GM04504 (cell line): Measurements from ENCODE around the gene TLR6.

Source experiments
- DNase-seq: peaks from one replicate; pipeline ENCODE4 v3.0.0-alpha.2; 2012; ENCODE audit warnings: low read depth

Gene TLR6

DNA sequence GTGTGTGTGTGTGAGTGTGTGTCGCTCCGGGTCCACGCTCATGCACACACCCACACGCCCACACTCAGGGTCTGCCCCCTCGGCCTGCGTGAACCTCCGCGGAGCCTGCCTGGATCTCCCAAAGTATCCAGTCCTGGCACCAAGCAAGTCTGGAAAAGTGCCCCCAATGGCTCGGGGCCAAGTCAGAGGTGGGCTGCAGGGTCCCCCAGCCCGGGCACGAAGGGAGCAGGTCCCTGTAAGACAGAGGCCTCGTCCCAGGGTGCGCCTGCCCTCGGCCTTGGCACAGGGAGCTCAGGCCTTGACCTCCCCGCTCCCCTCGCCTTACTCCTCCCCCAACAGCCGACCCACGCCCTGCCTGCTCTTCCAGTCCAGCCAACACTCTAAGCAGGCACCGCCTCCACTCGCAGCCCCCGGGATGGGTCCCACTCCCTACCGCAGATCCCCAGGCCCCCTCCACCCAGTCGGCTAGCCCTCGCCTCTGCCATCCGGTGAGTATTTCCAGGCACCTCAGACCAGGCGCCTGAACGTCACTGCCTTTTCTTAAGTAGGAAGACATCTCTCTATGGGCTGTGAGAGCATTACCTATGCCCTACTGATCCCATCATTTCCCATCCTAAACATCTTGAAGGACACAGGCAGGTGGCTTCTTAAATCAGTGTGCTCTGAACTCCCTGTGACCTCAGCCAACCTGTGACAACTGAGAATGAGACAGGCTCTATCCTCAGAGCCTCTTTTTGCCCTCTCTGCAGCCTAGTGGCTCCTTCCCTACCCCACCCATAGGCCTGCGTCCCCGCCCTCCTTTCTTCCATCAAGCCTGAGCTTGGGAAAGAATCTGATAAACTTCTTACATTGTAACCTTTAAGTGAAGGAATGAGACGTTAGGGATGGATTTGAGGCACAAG, 11.7 kb upstream of the TLR6 start:
- DNase-seq = no peak

DNA sequence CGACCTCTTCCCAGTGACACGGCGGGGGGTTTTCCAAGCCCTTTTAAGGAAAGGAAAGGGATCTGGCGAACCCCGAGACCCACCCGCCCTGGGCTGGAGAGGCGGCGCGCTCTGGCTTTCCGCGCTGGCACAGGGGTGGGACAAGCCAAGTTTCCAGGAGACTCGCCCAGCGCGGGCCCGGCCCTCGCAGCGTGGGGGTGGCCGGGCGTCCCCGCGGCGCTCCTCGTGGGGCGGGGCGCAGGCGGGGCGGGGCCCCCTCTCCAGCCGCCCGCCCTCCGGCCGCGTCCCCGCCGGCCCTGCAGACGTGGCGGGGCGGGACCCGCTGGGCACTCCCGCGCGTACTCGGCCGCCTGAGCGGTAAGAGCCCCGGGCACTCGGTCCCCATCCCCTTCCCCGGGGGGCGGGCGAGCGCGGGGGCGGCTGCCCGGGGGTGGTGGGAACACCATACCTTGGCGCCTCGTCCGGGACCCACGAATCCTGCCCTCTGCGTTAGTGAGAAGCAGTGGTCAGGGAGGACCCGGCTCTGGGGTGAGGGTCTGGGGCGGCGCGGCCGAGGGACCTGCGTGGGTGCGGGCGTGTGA, 11.0 kb upstream of the TLR6 start, which contains the start of gene FAM114A1:
FAM114A1 (plus strand) TSS at position 329 of the 581 bp plus-strand sequence. CDS start 10,273 bp downstream, outside the sequence.
- DNase-seq = peak; percentile 74

DNA sequence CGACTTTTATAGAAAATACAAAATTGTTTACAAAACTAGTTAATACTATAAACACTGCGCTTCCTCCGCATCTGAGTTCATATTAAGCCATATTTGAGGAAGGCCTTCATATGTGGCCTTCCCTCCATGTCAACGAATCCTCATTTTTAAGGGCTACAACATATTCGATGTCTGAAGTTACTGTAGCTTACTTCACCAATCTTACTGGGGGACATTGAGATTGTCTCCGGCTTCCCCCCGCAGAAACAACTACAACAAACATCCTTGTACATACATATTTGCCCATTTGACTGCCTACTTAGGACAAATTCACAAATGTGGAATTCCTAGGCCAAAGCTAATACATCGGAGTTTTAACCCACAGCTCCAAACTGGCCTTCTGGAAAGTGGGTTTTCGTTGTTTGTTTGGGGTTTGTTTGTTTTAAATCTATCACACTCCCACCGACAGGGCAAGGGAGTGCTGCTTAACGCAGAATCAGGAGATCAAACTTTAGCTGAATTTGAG, 10.4 kb upstream of the TLR6 start:
- DNase-seq = no peak

GRCh38 chr4:38865445-38865844, 8.8 kb upstream of the TLR6 start:
- no peak for DNase-seq

DNA sequence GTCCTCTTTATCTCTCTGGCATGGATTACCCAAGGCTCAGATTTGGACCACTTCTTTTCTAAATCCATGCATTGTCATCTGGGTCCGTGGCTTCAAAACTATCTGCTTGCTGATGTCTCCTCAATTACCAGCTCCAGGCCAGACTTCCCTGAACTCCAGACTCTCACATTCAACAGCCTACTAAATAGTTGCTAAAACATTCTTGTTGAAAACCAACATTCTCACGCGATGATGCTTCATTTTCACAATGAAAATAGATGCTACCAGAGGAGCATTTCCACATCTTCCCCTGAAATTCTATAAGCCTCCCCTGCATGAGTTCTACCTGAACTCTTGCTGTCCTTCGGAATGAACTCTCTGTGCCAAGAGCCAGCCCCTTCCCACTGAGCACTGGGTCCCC, 5.2 kb upstream of the TLR6 start:
- no peak for DNase-seq

- no peak for DNase-seq
Measured at GRCh38 chr4:38860788-38861424, 4.3 kb upstream of the TLR6 start.

- no peak for DNase-seq
Measured at GRCh38 chr4:38859501-38859900, 2.9 kb upstream of the TLR6 start.

GRCh38 chr4:38858097-38858420, 1.4 kb upstream of the TLR6 start:
- DNase-seq = no peak

DNA sequence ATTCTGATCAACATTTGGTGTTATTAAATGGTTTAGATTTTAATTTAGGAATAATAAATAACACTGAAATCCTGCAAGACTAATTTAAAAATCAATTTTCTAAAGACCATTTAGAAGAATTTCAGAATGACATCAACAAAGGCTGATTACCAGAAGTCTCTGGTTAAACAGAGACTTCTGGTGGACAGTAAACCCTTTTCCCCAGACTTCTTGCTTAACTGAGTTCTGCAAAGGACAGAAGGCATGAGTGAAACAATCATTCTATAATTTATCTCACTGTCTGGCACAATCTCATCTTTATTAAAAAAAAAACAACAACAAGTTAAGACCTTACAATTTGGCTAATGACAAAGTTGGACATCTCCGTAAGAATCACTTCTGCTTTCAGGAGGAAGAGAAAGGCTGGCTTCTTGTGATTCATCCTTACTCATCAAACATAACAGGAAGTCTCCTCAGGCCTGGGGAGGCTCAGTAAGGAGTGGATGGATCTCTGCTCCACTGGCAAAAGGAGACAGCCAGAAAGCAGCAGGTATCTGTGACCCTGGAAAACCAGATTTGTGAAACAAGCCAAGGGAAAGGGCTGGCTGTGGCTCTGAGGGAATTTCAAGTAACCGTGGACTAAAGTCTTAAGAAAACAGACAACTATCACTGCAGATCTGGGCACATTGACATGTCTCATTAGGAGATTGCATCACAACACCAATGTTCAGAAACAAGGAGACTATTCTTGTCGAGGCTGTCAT, 908 bp upstream of the TLR6 start:
- DNase-seq = peak; percentile 64

DNA sequence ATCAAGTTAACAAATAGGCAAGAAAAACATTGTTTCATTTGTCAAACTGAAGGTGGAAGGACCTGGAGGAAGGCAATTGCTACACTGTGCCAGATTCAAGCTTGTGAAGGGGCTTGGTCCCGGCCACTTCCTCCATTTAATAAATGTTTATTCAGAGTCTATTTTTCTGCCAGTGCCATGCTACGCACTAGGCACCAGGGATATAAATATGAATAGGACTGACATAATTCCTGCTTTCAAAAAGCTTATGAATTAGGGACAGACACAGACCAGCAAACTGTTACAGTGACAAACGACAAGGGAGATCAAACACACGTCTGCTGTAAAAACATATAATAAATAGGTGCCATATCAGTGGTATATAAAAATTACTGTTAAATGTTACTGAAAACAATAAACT, 571 bp downstream of the TLR6 start:
- no peak for DNase-seq

- no peak for DNase-seq
Measured at GRCh38 chr4:38855466-38855865, 1.2 kb downstream of the TLR6 start.

- no peak for DNase-seq
Measured at GRCh38 chr4:38846015-38846414, 10.6 kb downstream of the TLR6 start.

- no peak for DNase-seq
Measured at GRCh38 chr4:38842994-38843393, 13.6 kb downstream of the TLR6 start.

- no peak for DNase-seq
Measured at GRCh38 chr4:38837849-38838248, 18.8 kb downstream of the TLR6 start.

- DNase-seq = no peak
Measured at GRCh38 chr4:38837334-38837733, 19.3 kb downstream of the TLR6 start.

GRCh38 chr4:38834570-38834969, 22.0 kb downstream of the TLR6 start:
- no peak for DNase-seq

DNA sequence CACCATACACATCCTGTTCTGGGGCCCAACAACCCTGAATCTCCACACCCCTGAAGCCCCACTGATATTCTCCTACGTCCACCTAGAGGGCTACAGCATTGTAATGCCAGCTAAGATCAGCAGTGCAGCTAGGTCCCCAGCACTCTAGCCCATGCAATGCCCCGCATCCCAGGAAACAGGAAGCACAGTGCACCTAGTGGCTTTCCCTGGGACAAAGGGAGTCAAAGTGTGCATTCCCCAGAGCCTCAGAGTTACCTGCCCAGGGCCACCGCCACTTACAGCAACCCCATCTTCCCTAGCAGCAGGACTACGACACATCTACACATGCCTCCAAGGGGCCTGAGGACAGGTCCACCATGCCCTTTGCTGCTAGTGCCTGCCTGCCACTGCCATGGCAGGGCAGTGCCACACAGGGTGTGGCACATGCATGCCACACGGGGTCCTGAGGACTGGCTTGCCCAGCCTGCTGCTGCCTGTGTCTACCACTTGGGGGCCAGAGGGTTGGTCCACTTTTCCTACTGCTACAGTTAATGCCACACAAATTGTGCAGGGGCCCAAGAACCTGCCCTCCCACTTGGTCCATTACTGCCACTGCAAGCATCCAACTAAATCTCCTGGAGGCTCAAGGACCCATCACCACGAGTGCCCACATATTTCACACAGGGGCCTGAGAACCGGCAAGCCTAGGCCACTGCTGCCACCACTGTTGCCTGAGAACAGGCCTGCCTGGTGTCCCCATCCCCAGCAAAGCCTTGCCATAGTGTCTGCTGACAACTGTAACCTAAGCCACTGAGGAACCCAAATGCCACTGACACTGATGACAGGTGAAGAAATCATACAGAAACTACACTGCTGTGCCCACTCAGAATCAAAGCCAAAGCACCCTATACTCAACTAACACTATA, 23.7 kb downstream of the TLR6 start:
- no peak for DNase-seq

- no peak for DNase-seq
Measured at GRCh38 chr4:38832206-38832605, 24.4 kb downstream of the TLR6 start.

DNA sequence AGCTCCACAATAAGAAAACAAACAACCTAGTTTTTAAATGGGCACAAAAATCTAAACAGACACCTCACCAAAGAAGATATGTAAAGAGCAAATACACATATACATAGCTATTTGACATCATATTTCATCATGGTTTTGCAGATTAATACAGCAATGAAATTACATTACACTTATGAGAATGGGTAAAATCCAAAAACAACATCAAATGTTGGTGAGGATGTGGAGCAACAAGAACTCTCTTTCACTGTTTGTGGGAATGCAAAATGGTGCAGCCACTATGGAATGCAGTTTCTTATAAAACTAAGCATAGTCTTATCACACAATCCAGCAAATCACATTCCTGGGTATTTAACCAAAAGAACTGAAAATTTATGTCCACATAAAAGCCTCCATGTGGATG, 25.0 kb downstream of the TLR6 start:
- DNase-seq = no peak

- DNase-seq = no peak
Measured at GRCh38 chr4:38829237-38829636, 27.4 kb downstream of the TLR6 start.

GRCh38 chr4:38823766-38824165, 32.9 kb downstream of the TLR6 start:
- no peak for DNase-seq
